K562 (cell line): ENCODE data around the gene PRKAR1B. TPM values are rescaled to one million over a fixed set of nuclear protein-coding genes. Genes with fewer than 3 reads are reported as not detected.

Source experiments
- ATAC-seq: fragments of 200-7000 bp; cut with Tn5 transposase; 3 replicates; pipeline ENCODE4 v1.9.1; 2020; ENCODE audit warnings: moderate library complexity
- BruUV-seq: library from RNA; stranded (reverse); fragments of 400-500 nt; replicated peaks from 2 replicates; lab custom pipeline; 2021; lab: Mats Ljungman, UMichigan
- CTCF ChIA-PET: fragments of 300-600 bp; formaldehyde crosslinking; extraction: SDS; loops from one replicate; lab custom pipeline; 2021; ENCODE audit warnings: low intra/inter-chr PET ratio; lab: Yijun Ruan, JAX
- POLR2A ChIA-PET: fragments of 300-600, 350-650 bp; sonication (Branson Sonifier 250); formaldehyde crosslinking; extraction: SDS; loops from one replicate; lab custom pipeline; 2021; ENCODE audit warnings: antibody characterized with exemption, inconsistent platforms; lab: Yijun Ruan, JAX
- DNase-seq, 4 experiments: peaks; one replicate each; pipeline versions ENCODE4 v3.0.0 to v3.0.0-alpha.2; 2011 to 2018; ENCODE audit warnings: low spot score in 3 of 4, mixed read lengths in 3 of 4; ENCODE audit errors: extremely low read depth in 1 of 4
- FAIRE-seq: peaks from 2 replicates; lab custom pipeline; 2011; peaks lifted over from hg19 to GRCh38; lab: Jason Lieb, UNC
- H2AFZ ChIP-seq: 2 replicates; pipeline ENCODE4 v1.6.0; 2011; ENCODE audit warnings: low read depth, low read length, control low read depth, inconsistent platforms
- H3K27ac ChIP-seq: fragments of 200-600 bp; 3 replicates; pipeline ENCODE4 v1.8.0; 2011; ENCODE audit warnings: low read depth, mild to moderate bottlenecking, control low read depth, inconsistent platforms, low read length, moderate library complexity, mixed read lengths; ENCODE audit errors: extremely low read depth
- H3K27me3 ChIP-seq, 2 experiments: fragments of 300-600 bp in 1 of 2; 2 replicates in 1 of 2; 3 replicates in 1 of 2; pipeline versions ENCODE4 v1.6.0 to v1.8.0; 2011; ENCODE audit warnings: inconsistent platforms in 2 of 2, low read length in 2 of 2, mild to moderate bottlenecking in 1 of 2, mixed read lengths in 1 of 2, moderate library complexity in 1 of 2; ENCODE audit not compliant: control insufficient read depth in 2 of 2, insufficient read depth in 2 of 2
- H3K36me3 ChIP-seq: fragments of 300-600 bp; 3 replicates; pipeline ENCODE4 v1.8.0; 2011; ENCODE audit warnings: mild to moderate bottlenecking, low read length, inconsistent platforms; ENCODE audit not compliant: control insufficient read depth, insufficient read depth
- H3K4me1 ChIP-seq, 2 experiments: fragments of 200-600 bp in 1 of 2; replicated peaks in 1 of 2; 2 replicates in 1 of 2; 3 replicates in 1 of 2; pipeline versions ENCODE4 v1.5.1 to v1.8.0; 2011; ENCODE audit warnings: inconsistent platforms in 2 of 2, low read length in 2 of 2, mild to moderate bottlenecking in 1 of 2, mixed read lengths in 1 of 2, moderate library complexity in 1 of 2; ENCODE audit not compliant: control insufficient read depth in 2 of 2, insufficient read depth in 2 of 2
- H3K4me2 ChIP-seq: 2 replicates; pipeline ENCODE4 v1.6.1; 2011; ENCODE audit warnings: low read length, control low read depth, inconsistent platforms, mixed read lengths; ENCODE audit not compliant: insufficient read depth
- H3K4me3 ChIP-seq: fragments of 200-600 bp; sonication (generic), shearing (Covaris generic); 2 replicates; pipeline ENCODE4 v1.5.1; 2016; ENCODE audit warnings: control low read depth, inconsistent platforms
- H3K79me2 ChIP-seq: fragments of 200-600 bp; 3 replicates; pipeline ENCODE4 v1.8.0; 2011; ENCODE audit warnings: low read length, inconsistent platforms; ENCODE audit not compliant: control insufficient read depth, insufficient read depth
- H3K9ac ChIP-seq, 2 experiments: 2 replicates each; pipeline versions ENCODE4 v1.6.0 to v1.6.1; 2011; ENCODE audit warnings: low read depth in 2 of 2, low read length in 2 of 2, control low read depth in 1 of 2, inconsistent platforms in 1 of 2, mild to moderate bottlenecking in 1 of 2, mixed read lengths in 1 of 2; ENCODE audit not compliant: insufficient read depth in 1 of 2
- H3K9me1 ChIP-seq: one replicate; pipeline ENCODE4 v1.6.0; 2011; ENCODE audit warnings: inconsistent platforms, mild to moderate bottlenecking, low read length, moderate library complexity; ENCODE audit not compliant: control insufficient read depth, insufficient read depth
- H3K9me3 ChIP-seq: replicated peaks from 2 replicates; pipeline ENCODE4 v1.5.1; 2011; ENCODE audit warnings: low read depth, low read length, inconsistent platforms; ENCODE audit not compliant: control insufficient read depth, insufficient read depth
- H4K20me1 ChIP-seq: replicated peaks from 2 replicates; pipeline ENCODE4 v1.6.1; 2011; ENCODE audit warnings: low read length, inconsistent platforms, mixed read lengths; ENCODE audit not compliant: control insufficient read depth, insufficient read depth
- POLR2G ChIP-seq: fragments of 200-400 bp; formaldehyde crosslinking; IDR thresholded peaks from 2 replicates; pipeline ENCODE4 v1.6.1; 2017; ENCODE audit warnings: low read depth, mild to moderate bottlenecking, antibody characterized with exemption, low read length, moderate library complexity
- SMAD4 ChIP-seq: fragments of 250-450 bp; sonication (Bioruptor Pico); conservative IDR thresholded peaks from 2 replicates; pipeline ENCODE4 v1.8.0; 2021; ENCODE audit warnings: inconsistent platforms, mild to moderate bottlenecking, moderate library complexity
- ZNF174 ChIP-seq: fragments of 250-450 bp; sonication (Bioruptor Pico); IDR thresholded peaks from 2 replicates; pipeline ENCODE4 v1.4.0; 2020; ENCODE audit warnings: mild to moderate bottlenecking
- WGBS: fragments of 100-300 bp; shearing (Covaris generic); methylation state at CpG from one replicate; pipeline ENCODE4 v1.1.6; 2016; ENCODE audit warnings: low coverage, mixed read lengths; ENCODE audit not compliant: insufficient coverage; ENCODE audit errors: missing lambda C conversion rate; 5-methylcytosine and 5-hydroxymethylcytosine counted together
- in situ Hi-C: fragments of 300-500 bp; cut with MboI; formaldehyde crosslinking; loops from 4 replicates; pipeline ENCODE4 v1.15.0; 2018; ENCODE audit warnings: inconsistent platforms, mixed read lengths
- intact Hi-C: fragments of 100-400 bp; cut with micrococcal nuclease; formaldehyde crosslinking; loops from 2 replicates; pipeline ENCODE4 v1.14.2; 2022
- polyA plus RNA-seq, 8 experiments: library from polyadenylated mRNA; depleted of rRNA in 4 of 8; stranded (reverse) in 5 of 8; unstranded in 3 of 8; fragments of >200 nt; fragmentation: Nextera tagmentation in 2 of 8; fragmentation: Illumina TruSeq in 1 of 8; extraction: Ambion mirVana in 2 of 8; extraction: Trizol in 1 of 8; gene quantifications; 2 replicates each; pipeline versions ENCODE4 v1.2.1 to v1.2.3, GENCODE V29; 2011 to 2014; ENCODE audit warnings: inconsistent platforms in 1 of 8, missing spikeins in 1 of 8
- total RNA-seq, 7 experiments: library from RNA; depleted of rRNA in 6 of 7; stranded (reverse); fragments of >200 nt in 6 of 7; fragmentation: Illumina TruSeq in 2 of 7; extraction: Trizol in 2 of 7; gene quantifications; 2 replicates each; pipeline versions ENCODE4 v1.2.1 to v1.2.3, GENCODE V29; 2011 to 2021; ENCODE audit warnings: low replicate concordance in 1 of 7
- TF ChIP-seq, protein P1 (sequence below): sonication (generic); formaldehyde crosslinking; IDR thresholded peaks from 2 replicates; pipeline ENCODE4 v1.8.1; 2023; ENCODE audit warnings: mild to moderate bottlenecking, missing genetic modification reagents

Gene PRKAR1B
- total and polyA plus RNA-seq, 9 of the 15 experiments (the other 6 are each of a cell fraction or from before 2014, with no cell fraction given): 0.99 to 30.5 (median 12.7) TPM

GRCh38 chr7:773622-773915, 46.5 kb upstream of the PRKAR1B start:
- Histone ChIP-seq H3K27me3 (no peaks in the 10 kb centered on the region), H3K9me3 (no peaks in the 10 kb centered on the region), H4K20me1 (no peaks in the 10 kb centered on the region), H3K9me1 (no peaks in the 10 kb centered on the region), H3K27ac (no peak overlapping the region), H3K4me1 (peaks cover 0 to 16% of the 10 kb centered on the region in 2 experiments; a peak in 2 of 5 replicates), H2AFZ (no peak overlapping the region), H3K4me3 (no peak overlapping the region), H3K9ac (no peak overlapping the region; a peak in 1 of 4 replicates), H3K4me2 (no peak overlapping the region), H3K36me3 (peaks cover 89% of the 10 kb centered on the region), H3K79me2 (no peaks in the 10 kb centered on the region)
- TF ChIP-seq POLR2G: peak; percentile 46; the same call in 1 of the 2 replicates
- TF ChIP-seq ZNF174: no peak
- in situ Hi-C loops (loop anchor here (10.0 kb wide), 1 partner anchor 459 kb away; no protein-coding TSS in a partner anchor), intact Hi-C loops (no loop called here)
- no peak for FAIRE-seq
- ChIA-PET CTCF (interaction anchor here (0.8 kb wide), 1 partner anchor 451 kb away, joined by 3 read pairs; no protein-coding TSS in a partner anchor), POLR2A (interaction anchor here (1.0 kb wide), 1 partner anchor 12 kb away, joined by 3 read pairs; no protein-coding TSS in a partner anchor)
- 93% methylated on average over 7 of the region's 12 CpGs for WGBS
- DNase-seq: no peak
- no peak for ATAC-seq
- no TSS peak for BruUV-seq

DNA sequence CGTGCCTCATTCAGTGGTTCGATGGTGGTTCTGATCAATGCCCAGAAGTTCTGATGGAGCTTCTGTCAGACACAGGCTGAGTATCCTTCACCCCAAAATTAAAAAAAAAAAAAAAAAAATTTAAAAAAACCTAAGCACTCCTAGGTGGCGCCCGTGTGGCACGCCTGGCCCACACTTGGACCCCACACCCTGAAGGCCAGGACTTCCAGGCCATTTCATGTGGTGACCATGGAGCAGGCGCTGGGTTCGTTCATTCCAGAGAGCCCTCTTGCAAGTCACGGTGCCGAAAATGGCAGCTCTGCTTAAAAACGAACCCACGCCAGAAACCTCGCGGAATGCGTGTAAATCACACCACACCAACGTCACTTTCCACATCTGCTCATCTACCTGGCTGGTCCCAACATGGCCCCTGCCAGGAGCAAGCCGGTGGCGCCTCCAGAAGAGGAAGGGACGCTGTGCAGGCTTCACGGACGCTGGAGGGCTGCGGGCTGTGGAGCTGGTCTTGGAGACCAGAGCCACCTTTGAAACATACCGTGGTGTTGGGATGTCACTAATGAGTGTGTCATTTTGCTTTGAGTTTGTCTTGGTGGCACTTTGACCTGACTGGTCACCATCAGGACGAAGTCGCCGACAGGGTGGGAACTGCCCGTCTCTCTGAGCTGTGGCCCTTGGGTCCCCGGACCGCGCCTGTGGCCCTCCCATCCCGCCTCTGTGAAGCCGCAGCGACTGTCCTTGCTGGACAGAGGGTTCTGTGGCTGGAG, 46.0 kb upstream of the PRKAR1B start:
- Histone ChIP-seq H3K4me2 (no peak overlapping the region), H3K9me1 (no peaks in the 10 kb centered on the region), H4K20me1 (no peaks in the 10 kb centered on the region), H3K4me1 (peaks cover 0 to 16% of the 10 kb centered on the region in 2 experiments; a peak in 2 of 5 replicates), H3K36me3 (peaks cover 85% of the 10 kb centered on the region), H3K27me3 (no peaks in the 10 kb centered on the region), H3K4me3 (no peak overlapping the region), H3K79me2 (no peaks in the 10 kb centered on the region), H3K27ac (no peak overlapping the region), H3K9me3 (no peaks in the 10 kb centered on the region), H2AFZ (no peak overlapping the region), H3K9ac (no peak overlapping the region; a peak in 1 of 4 replicates)
- DNase-seq (no peak), ATAC-seq (no peak), FAIRE-seq (no peak)
- BruUV-seq: no TSS peak
- TF ChIP-seq, protein P1, sequence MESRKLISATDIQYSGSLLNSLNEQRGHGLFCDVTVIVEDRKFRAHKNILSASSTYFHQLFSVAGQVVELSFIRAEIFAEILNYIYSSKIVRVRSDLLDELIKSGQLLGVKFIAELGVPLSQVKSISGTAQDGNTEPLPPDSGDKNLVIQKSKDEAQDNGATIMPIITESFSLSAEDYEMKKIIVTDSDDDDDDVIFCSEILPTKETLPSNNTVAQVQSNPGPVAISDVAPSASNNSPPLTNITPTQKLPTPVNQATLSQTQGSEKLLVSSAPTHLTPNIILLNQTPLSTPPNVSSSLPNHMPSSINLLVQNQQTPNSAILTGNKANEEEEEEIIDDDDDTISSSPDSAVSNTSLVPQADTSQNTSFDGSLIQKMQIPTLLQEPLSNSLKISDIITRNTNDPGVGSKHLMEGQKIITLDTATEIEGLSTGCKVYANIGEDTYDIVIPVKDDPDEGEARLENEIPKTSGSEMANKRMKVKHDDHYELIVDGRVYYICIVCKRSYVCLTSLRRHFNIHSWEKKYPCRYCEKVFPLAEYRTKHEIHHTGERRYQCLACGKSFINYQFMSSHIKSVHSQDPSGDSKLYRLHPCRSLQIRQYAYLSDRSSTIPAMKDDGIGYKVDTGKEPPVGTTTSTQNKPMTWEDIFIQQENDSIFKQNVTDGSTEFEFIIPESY (CRISPR knock-in tag): peak; percentile 24; the same call in 1 of the 2 replicates
- no peak for TF ChIP-seq SMAD4 (CRISPR knock-in tag)
- CTCF ChIA-PET: interaction anchor here (0.7 kb wide), 1 partner anchor 410 kb away, joined by 5 read pairs; no protein-coding TSS in a partner anchor
- POLR2A ChIA-PET: interaction anchor here (0.6 to 1.0 kb wide), 2 partner anchors 11 to 44 kb away, joined by 3 read pairs; no protein-coding TSS in a partner anchor
- WGBS: 94% methylated on average over 28 of the region's 32 CpGs
- in situ Hi-C loops: loop anchor here (10.0 kb wide), 1 partner anchor 458 kb away; no protein-coding TSS in a partner anchor
- intact Hi-C loops: no loop called here
